ENCODE measurements around the gene CTXND2.
"Not testable (repeated sequence)": the region's sequence is repeated elsewhere in the genome, so short reads cannot be mapped to it uniquely, and the experiment has no call there.

The CTXND2 gene
- 0 reads per million in 9 experiments for total RNA-seq

DNA sequence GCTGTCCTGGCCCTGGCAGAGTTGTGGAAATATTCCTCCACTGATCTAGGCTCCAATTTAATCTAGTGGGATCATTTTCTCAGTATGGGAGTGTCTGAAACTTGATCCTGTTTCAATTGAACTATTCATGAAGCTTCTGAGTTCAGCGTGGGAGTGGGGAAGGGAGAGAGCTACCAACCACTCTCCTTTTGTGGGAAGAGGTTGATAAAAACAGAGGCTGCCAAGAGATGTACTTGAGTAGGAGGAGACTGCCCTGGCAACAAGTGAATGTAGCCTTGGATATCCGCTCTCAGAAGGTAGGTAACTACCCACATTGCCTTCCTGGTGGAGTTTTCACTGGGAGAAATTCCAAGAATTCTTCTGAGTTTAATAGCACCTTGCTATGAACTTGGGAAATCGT lies at the start of gene CTXND2:
Gene CTXND2 (plus strand): TSS at position 119 of the 400 bp plus-strand sequence. CDS start 25,179 bp downstream, outside the sequence.
- DNase-seq (no peak), ATAC-seq (replicated peaks) (no peak)
- Mint-ChIP-seq H3K4me3 (no peak within 1 kb of the TSS), H3K27ac (no peak within 1 kb of the TSS), H3K9me3 (no peaks in the 10 kb centered on the region), H3K27me3 (no peaks in the 10 kb centered on the region), H3K4me1 (ENCODE audit: low read depth in 2 of 2) (peaks cover 15 to 22% of the 10 kb centered on the region in 2 donors), H3K36me3 (ENCODE audit: insufficient read depth) (peaks cover 3% of the 10 kb centered on the region)

GRCh38 chr1:150840850-150841249 lies 46.1 kb upstream of the CTXND2 start:
- not testable (repeated sequence) for DNase-seq; ATAC-seq (replicated peaks); H3K27ac Mint-ChIP-seq; H3K4me1 Mint-ChIP-seq (ENCODE audit: low read depth in 2 of 2); H3K27me3 Mint-ChIP-seq; H3K4me3 Mint-ChIP-seq; H3K9me3 Mint-ChIP-seq
- peaks cover 33% of the 10 kb centered on the region for H3K36me3 Mint-ChIP-seq (ENCODE audit: insufficient read depth)

DNA sequence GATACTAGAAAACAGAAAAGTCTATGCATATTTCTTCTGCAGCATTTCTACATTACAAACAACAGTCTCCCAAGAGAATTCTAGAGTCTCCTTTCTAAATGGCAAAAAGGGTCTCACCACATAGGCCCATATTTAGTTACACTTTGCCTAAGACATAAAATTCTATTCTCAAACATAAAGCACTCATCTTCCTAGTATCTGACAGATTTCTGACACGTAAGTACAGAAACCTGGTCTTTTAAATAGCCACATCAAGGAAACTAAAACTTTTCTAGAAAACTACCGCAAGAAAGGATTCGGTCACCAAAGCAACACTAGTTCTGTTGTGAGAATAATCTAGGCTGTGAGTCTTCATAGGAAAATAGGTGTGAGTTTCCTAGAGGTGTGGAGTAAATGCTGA lies 45.3 kb upstream of the CTXND2 start:
- ATAC-seq (replicated peaks): no peak
- peak overlapping the region in 1 of 2 donors; percentile 78 for H3K27ac Mint-ChIP-seq
- DNase-seq: no peak
- no peaks in the 10 kb centered on the region for H3K27me3 Mint-ChIP-seq
- peaks cover 25% of the 10 kb centered on the region for H3K36me3 Mint-ChIP-seq (ENCODE audit: insufficient read depth)
- no peaks in the 10 kb centered on the region for H3K4me1 Mint-ChIP-seq (ENCODE audit: low read depth in 2 of 2)
- H3K9me3 Mint-ChIP-seq: no peaks in the 10 kb centered on the region
- no peak overlapping the region for H3K4me3 Mint-ChIP-seq

DNA sequence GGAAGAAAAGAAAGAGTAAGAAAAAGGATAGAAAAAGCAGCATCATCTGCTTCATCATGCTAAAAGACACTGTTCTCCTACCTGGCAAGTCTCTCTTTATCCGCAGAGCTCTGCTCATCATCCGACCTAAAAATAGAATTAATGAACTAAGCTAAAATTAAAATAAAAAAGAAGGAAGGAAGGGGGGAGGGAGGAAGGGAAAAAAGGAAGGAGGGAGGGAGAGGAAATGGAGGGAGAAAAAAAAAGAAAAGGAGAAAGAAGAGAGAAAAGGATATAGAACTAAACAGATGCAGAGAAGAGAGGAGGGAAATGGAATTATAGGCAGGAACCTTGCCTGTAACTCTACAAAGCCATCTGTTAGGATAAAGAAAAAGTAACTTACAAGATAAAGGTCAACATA lies 44.6 kb upstream of the CTXND2 start:
- DNase-seq (no peak), ATAC-seq (replicated peaks) (no peak)
- Mint-ChIP-seq H3K4me1 (ENCODE audit: low read depth in 2 of 2) (no peaks in the 10 kb centered on the region), H3K4me3 (no peak overlapping the region), H3K9me3 (no peaks in the 10 kb centered on the region), H3K27ac (peak overlapping the region in 1 of 2 donors; percentile 78), H3K36me3 (ENCODE audit: insufficient read depth) (peaks cover 20% of the 10 kb centered on the region), H3K27me3 (no peaks in the 10 kb centered on the region)

DNA sequence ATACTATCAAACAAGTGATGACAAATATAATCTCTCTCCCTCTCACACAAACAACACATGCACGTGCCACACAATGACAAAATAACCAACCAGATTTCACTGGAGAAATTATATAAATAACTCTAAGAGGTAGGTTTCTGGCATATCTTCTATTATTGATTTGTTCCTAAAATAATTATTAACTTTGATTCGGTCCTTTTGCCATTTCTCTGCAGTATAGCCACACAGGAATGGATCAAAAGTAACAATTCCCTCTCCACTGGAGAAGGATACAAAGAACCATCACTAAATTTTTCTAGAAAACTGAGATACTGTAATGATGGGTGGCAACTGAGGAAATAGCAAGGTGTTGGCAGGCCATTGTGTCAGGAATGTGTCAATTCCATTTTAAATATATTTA lies 44.0 kb upstream of the CTXND2 start:
- Mint-ChIP-seq H3K36me3 (ENCODE audit: insufficient read depth) (peaks cover 18% of the 10 kb centered on the region), H3K4me1 (ENCODE audit: low read depth in 2 of 2) (no peaks in the 10 kb centered on the region), H3K27me3 (no peaks in the 10 kb centered on the region), H3K4me3 (no peak overlapping the region), H3K27ac (peak overlapping the region in 1 of 2 donors; percentile 78), H3K9me3 (no peaks in the 10 kb centered on the region)
- no peak for DNase-seq
- ATAC-seq (replicated peaks): no peak

DNA sequence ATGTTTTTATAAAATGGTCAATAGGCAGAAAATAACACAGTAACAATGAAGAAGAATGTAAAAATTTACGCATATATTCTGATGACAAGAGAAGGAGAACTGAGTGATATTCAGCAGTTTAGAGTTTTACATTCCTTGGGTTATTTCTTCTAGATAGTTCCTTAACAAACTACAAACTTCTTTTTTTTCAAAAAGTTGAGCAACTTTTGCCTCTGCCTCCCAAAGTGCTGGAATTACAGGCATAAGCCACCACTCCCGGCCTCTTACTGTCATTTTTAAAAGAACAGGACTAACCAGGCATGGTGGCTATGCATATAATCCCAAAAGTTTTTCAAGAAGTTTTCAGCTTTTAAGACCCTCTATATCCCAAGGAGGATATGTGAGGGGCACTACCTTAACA lies 43.5 kb upstream of the CTXND2 start:
- no peak for DNase-seq
- Mint-ChIP-seq H3K9me3 (no peaks in the 10 kb centered on the region), H3K36me3 (ENCODE audit: insufficient read depth) (peaks cover 18% of the 10 kb centered on the region), H3K27me3 (no peaks in the 10 kb centered on the region), H3K4me1 (ENCODE audit: low read depth in 2 of 2) (no peaks in the 10 kb centered on the region), H3K27ac (peak overlapping the region in 1 of 2 donors; percentile 59), H3K4me3 (no peak overlapping the region)
- ATAC-seq (replicated peaks): no peak

DNA sequence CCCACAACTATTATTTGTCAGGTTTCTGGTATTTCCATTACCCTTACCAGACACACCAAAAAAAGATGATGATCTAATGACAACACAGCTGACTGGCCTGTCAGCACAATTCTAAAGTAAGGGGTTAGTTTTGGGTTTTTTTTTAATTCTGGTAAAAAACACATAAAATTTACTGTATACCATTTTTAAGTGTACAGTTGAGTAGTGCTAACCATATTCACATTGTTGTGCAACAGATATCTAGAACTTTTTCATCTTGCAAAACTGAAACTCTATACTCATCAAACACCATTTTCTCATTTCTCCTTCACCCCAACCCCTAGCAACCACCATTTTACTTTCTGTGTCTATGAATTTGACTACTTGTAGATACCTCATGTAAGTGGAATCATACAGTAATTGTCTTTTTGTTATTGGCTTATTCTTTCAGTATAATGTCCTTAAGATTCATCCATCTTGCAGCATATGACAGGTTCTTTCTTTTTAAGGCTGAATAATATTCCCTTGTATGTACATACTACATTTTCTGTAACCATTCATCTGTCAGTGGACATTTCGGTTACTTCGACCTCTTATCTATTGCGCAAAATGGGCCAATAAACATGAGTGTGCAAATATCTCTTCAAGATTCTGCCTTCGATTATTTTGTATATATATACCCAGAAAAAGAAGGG lies 40.3 kb upstream of the CTXND2 start:
- H3K36me3 Mint-ChIP-seq (ENCODE audit: insufficient read depth): peaks cover 4% of the 10 kb centered on the region
- H3K9me3 Mint-ChIP-seq: no peaks in the 10 kb centered on the region
- no peak overlapping the region for H3K27ac Mint-ChIP-seq
- H3K4me1 Mint-ChIP-seq (ENCODE audit: low read depth in 2 of 2): no peaks in the 10 kb centered on the region
- no peak overlapping the region for H3K4me3 Mint-ChIP-seq
- DNase-seq (no peak), ATAC-seq (replicated peaks) (no peak)
- no peaks in the 10 kb centered on the region for H3K27me3 Mint-ChIP-seq

DNA sequence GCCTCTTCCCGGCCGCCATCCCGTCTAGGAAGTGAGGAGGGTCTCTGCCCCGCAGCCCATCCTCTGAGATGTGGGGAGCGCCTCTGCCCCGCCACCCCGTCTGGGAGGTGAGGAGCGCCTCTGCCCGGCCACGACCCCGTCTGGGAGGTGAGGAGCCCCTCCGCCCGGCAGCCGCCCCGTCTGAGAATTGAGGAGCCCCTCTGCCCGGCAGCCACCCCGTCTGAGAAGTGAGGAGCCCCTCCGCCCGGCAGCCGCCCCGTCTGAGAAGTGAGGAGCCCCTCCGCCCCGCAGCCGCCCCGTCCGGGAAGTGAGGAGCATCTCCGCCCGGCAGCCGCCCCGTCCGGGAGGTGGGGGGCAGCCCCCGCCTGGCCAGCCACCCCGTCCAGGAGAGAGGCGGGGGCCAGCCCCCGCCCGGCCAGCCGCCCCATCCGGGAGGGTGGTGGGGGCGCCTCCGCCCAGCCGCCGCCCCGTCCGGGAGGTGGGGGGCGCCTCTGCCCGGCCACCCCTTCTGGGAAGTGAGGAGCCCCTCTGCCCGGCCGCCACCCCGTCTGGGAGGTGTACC lies 36.1 kb upstream of the CTXND2 start:
- H3K4me1 Mint-ChIP-seq (ENCODE audit: low read depth in 2 of 2); H3K4me3 Mint-ChIP-seq; H3K27ac Mint-ChIP-seq; H3K9me3 Mint-ChIP-seq; ATAC-seq (replicated peaks); DNase-seq; H3K27me3 Mint-ChIP-seq: not testable (repeated sequence)
- H3K36me3 Mint-ChIP-seq (ENCODE audit: insufficient read depth): peaks cover 19% of the 10 kb centered on the region

DNA sequence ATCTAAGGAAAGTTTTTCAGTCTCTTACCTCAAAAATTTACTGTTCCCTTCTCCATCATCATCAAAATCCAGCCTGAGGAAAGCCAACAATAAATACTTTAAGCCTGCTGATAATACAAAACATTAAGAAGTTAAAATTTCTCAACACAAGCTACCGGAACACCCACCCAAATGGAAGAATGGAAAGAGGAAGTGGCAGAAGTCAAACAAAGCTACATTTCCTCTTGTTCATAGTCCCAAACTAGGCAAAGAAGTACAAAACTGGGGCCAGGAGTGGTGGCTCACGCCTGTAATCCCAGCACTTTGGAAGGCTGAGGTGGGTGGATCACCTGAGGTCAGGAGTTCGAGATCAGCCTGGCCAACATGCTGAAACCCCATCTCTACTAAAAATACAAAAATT lies 34.2 kb upstream of the CTXND2 start:
- not testable (repeated sequence) for H3K4me1 Mint-ChIP-seq (ENCODE audit: low read depth in 2 of 2); H3K27ac Mint-ChIP-seq; DNase-seq; H3K9me3 Mint-ChIP-seq; ATAC-seq (replicated peaks); H3K27me3 Mint-ChIP-seq; H3K4me3 Mint-ChIP-seq
- H3K36me3 Mint-ChIP-seq (ENCODE audit: insufficient read depth): peaks cover 23% of the 10 kb centered on the region

- H3K4me3 Mint-ChIP-seq: no peak overlapping the region
- ATAC-seq (replicated peaks) (no peak), DNase-seq (no peak)
- H3K36me3 Mint-ChIP-seq (ENCODE audit: insufficient read depth): peaks cover 18% of the 10 kb centered on the region
- H3K9me3 Mint-ChIP-seq: no peaks in the 10 kb centered on the region
- peaks cover 9 to 30% of the 10 kb centered on the region in 2 donors for H3K4me1 Mint-ChIP-seq (ENCODE audit: low read depth in 2 of 2)
- H3K27me3 Mint-ChIP-seq: no peaks in the 10 kb centered on the region
- H3K27ac Mint-ChIP-seq: no peak overlapping the region
Measured at GRCh38 chr1:150863724-150864123, 23.2 kb upstream of the CTXND2 start.

DNA sequence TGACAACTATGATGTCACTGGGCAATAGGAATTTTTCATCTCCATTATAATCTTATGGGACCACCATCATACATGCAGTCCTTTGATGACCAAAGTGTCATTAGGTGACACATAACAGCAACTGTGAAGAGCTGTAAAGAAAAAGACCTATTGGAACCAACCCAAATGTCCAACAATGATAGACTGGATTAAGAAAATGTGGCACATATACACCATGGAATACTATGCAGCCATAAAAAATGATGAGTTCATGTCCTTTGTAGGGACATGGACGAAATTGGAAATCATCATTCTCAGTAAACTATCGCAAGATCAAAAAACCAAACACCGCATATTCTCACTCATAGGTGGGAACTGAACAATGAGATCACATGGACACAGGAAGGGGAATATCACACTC lies 22.7 kb upstream of the CTXND2 start:
- H3K27me3 Mint-ChIP-seq; DNase-seq; ATAC-seq (replicated peaks); H3K27ac Mint-ChIP-seq; H3K4me3 Mint-ChIP-seq; H3K9me3 Mint-ChIP-seq: not testable (repeated sequence)
- peaks cover 20% of the 10 kb centered on the region for H3K36me3 Mint-ChIP-seq (ENCODE audit: insufficient read depth)
- peaks cover 8 to 30% of the 10 kb centered on the region in 2 donors for H3K4me1 Mint-ChIP-seq (ENCODE audit: low read depth in 2 of 2)

GRCh38 chr1:150869683-150870082 lies 17.3 kb upstream of the CTXND2 start:
- Mint-ChIP-seq H3K4me1 (ENCODE audit: low read depth in 2 of 2) (peaks cover 18 to 41% of the 10 kb centered on the region in 2 donors), H3K27me3 (no peaks in the 10 kb centered on the region), H3K27ac (peak overlapping the region; percentile 62 to 79), H3K9me3 (no peaks in the 10 kb centered on the region), H3K4me3 (no peak overlapping the region), H3K36me3 (ENCODE audit: insufficient read depth) (peaks cover 19% of the 10 kb centered on the region)
- DNase-seq (no peak), ATAC-seq (replicated peaks) (no peak)

DNA sequence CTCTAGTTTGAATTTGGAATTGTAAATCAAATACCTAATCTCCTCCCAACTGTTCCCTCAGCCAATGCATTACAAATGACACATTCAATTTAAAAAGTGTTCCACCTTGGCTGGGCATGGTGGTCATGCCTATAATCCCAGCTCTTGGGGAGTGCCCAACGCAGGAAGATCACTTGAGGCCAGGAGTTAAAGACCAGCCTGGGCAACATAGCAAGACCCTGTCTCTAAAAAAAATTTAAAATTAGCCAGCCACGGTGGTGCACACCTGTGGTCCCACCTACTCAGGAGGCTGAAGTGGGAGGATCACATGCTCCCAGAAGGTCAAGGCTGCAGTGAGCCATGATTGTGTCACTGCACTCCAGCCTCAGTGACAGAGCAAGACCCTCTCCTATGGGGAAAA lies 14.4 kb upstream of the CTXND2 start:
- peaks cover 20 to 32% of the 10 kb centered on the region in 2 donors for H3K4me1 Mint-ChIP-seq (ENCODE audit: low read depth in 2 of 2)
- H3K9me3 Mint-ChIP-seq: no peaks in the 10 kb centered on the region
- H3K27me3 Mint-ChIP-seq: no peaks in the 10 kb centered on the region
- no peak for DNase-seq
- no peak for ATAC-seq (replicated peaks)
- no peak overlapping the region for H3K4me3 Mint-ChIP-seq
- peak overlapping the region in 1 of 2 donors; percentile 55 for H3K27ac Mint-ChIP-seq
- H3K36me3 Mint-ChIP-seq (ENCODE audit: insufficient read depth): peaks cover 25% of the 10 kb centered on the region

DNA sequence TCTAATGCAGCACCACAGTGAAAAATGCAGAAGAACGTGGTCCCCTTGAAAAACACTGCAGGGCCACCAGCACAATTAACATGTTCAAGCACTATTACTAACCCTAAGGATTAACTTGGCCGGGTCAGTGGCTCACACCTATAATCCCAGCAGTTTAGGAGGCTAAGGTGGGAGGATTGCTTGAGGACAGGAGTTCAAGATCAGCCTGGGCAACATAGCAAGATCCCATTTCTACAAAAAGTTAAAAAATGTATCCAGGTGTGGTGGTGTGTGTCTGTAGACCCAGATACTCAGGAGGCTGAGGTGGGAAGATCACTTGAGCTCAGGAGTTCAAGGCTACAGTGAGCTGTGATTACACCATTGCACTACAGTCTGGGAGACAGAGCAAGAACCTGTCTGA lies 13.4 kb upstream of the CTXND2 start:
- Mint-ChIP-seq H3K9me3 (no peaks in the 10 kb centered on the region), H3K27me3 (no peaks in the 10 kb centered on the region), H3K36me3 (ENCODE audit: insufficient read depth) (peaks cover 23% of the 10 kb centered on the region), H3K4me1 (ENCODE audit: low read depth in 2 of 2) (peaks cover 16 to 23% of the 10 kb centered on the region in 2 donors), H3K4me3 (no peak overlapping the region), H3K27ac (peak overlapping the region in 1 of 2 donors; percentile 62)
- ATAC-seq (replicated peaks): no peak
- DNase-seq: no peak

Data from effector memory CD8-positive, alpha-beta T cell (primary cell).